NCI-H446 treated with DMSO at 0.1 percent for 48 hours (cell line): Measurements from ENCODE around the gene IL1RL2.

Experiments used
- DNase-seq: peaks from one replicate; lab custom pipeline; 2025; lab: John Stamatoyannopoulos, UW

The IL1RL2 gene

DNA sequence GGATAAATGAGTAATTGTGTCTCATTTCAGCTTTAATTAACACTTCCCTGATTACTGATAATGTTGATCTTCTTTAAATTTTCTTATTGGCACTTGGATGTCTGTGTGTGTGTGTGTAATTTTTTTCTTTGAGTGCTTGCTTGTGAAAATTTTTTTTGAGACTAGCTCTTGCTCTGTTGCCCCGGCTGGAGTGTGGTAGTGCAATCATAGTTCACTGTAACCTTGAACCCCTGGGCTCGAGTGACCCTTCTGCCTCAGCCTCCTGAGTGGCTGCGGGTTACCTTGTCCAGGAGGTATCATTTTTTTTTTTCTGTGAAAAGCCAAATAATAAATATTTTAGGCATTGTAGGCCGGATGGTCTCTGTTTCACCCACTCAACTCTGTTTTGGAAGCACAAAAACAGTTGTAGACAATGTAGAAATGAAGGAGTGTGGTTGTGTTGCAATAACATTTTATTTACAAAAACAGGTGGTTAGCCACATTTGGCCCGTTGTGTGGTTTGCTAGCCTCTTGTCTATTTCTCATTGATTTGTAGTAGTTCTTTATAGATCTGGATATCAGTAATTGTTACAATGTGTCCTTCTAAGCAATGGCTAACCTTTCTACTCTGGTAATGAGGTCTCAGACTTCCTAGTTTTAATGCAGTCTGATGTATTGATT lies 7.9 kb downstream of the IL1RL2 start:
- no peak for DNase-seq

DNA sequence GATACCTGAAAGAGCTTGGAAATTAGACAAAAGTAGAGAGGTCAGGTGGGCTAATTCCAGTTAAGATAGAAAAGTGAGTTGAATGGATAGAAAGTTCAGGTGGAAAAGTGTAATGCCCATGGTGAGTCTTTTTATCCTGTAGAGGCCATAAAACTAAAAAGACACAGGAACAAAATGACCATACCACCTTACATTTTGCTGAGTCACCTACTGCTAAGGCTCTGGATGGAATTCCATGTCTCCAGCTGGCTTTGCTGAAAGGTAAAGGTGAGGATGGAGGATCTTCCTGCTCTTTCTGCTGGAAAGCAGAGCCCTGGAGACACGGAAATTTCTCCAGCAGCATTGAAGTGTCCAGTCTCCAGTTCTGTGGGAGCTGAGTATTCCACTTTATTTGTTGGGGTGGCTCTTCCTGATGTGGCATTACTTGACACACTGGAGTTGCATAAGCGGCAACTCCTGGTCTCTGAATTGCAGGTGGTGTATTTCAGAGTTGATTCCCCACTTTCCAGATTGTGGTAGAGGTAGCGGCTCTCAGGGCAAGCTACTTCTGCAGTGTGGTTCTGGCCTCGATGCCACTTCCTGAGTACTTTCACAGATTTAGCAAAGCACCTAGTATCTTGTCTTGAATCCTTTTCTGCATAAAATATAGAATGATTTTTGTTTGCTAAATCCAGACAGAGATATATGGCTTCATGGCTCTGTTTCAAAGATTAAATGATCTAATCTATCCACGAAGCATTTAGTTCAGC lies 10.7 kb downstream of the IL1RL2 start:
- no peak for DNase-seq

DNA sequence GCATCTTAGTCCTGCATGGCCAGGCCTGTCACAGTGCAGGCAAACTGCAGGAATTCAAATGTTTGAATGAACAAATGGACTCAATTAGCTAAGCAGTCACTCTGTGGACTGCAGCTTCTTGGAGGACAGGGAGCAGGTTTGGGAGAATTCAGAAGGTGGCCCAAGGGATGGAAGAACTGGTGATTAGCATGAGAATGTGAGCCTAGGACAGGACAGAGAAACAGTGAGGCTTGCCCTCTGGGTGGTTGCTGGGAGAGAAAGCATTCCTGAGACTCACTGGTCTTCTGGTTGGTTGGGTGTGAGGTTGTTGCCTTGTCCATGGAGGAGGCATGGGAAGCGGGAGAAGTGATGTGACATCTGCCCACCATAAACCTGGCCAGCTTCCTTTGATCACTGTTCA lies 13.7 kb downstream of the IL1RL2 start:
- DNase-seq, result no peak

DNA sequence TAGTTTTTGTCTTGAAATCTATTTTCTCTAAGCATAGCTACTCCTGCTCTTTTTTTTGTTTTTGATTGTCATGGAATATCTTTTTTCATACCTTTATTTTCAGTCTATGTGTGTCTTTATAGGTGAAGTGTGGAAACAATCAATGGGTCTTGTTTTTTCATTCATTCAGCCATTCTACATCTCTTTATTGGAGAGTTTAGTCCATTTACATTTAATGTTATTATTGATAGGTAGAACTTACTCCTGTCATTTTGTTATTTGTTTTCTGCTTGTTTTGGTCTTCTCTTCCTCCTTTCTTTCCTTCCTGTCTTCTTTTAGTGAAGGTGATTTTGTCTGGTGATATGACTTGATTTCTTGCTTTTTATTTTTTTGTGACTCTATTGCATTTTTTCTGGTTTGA lies 17.8 kb downstream of the IL1RL2 start:
- DNase-seq, result no peak

DNA sequence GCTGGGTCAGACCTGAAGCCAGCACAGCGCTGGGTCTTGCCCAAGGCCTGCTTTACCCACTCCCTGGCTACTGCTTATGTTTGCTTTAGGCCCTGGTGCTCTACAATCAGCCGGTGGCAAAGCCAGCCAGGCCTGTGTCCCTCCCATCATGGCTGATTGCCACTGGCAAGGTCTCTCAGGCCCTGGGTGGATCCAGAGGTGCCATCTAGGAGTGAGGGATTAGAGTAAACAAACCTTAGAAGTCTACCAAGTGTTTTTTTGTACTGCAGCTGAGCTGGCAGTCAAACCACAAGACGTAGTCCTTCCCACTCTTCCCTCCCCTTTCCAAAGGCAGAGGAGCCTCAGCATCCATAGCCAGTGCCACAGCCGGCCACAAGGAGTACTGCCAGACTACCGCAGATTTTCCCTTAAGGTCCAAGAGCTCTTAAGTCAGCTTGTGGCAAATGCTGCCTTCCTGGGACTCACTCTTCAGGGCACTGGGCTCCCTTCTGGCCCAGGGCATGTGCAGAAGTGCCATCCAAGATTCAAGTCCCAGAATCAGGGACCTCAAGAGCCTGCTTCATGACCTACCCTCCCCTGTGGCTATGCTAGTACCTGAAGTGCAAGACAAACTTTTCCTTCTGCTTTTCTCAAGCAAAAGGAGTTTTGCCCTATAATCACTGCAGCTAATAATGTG lies 20.0 kb downstream of the IL1RL2 start:
- DNase-seq, result no peak

DNA sequence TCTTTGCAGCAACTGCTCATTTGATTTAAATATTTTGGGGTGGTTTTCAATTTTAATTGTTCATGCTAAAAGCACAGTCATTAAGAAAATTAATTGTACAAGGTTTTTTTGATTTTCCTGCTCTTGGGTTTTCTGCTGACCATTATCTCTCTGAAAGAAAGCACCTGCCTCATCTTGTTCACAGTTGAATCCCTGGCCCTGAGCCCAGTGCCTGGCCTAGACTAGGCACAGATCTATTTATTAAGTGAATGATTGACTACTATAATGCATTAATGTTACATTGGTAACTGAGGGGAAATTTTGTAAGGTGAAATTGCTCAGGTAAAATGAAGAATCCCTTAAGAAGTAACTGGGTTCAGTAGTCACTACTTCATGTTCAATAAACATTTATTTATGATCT lies 22.0 kb downstream of the IL1RL2 start:
- DNase-seq, result no peak

DNA sequence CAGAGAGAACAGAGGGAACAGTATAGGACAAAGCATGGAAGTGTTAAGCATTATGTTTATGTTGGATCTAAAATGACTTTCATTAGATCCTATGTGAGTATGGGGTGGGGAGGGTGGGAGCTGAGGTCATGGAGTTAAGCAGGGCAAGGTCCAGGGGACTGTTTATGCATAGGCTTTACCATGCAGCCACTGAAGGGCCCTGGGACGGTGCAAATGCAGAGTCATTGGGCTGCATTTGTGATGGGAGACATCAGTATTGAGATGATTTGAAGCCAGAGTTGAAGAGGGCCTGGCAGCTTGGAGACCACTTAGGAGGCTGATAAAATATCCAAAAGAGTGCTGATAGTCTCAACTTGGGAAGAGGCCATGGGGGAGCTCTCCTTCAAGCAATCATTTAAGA lies 22.7 kb downstream of the IL1RL2 start:
- no peak for DNase-seq

DNA sequence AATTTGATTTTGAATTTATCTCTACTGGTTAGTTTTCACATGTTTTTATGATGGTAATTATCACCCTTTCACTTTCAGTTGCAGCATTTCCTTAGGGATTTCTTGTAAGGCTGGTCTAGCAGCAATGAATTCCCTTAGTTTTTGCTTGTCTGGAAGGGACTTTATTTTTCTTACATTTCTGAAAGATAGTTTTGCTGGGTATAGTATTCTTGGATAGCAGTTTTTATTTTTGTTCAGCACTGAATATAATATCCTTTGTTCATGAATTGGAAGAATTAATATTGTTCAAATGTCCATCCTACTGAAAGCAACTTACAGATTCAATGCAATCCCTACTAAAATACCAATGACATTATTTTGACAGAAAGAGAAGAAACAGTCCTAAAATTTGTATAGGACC lies 30.2 kb downstream of the IL1RL2 start:
- no peak for DNase-seq

DNA sequence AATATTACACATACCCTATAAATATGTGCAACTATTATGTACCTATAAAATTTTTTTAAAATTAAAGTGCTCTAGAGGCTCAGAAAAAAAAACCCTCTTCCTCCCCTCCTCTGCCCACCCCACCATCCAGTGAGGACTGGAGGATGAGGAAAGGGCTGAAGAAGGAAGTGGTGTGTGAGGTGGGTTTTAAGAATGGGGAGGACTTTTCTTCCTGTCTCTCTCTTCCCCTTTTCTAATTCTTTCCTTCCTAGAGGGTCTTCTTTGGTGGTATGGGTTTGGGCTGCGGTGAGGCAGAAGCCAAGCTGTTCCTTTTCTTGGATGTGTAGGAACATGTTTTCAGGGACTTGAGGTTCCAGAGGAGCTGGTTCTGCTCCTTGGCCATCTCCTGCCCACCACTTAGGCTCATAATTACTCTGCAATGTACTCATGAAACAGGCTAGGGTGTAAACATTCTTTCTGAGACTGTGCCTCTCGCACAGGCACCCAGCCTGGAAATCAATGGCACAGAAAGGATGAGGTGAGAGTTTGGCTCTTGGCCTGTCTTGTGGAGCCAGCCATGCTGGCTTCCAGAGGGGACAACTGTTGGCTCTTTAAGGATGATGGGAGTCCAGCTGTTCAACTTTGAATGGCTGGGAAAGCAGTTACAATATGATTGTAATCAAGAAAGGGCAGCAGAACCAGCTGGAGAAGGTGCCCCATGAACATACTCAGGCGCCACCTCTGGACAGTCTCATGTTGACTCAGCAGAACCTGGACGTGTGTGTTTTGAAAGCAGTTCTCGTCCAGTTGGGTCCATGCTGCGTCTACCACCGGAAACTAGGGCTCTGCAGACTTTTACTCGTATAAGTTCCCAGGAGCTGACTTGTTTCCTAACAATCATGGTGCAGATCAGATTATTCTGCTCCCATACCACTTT lies 38.3 kb downstream of the IL1RL2 start:
- no peak for DNase-seq

DNA sequence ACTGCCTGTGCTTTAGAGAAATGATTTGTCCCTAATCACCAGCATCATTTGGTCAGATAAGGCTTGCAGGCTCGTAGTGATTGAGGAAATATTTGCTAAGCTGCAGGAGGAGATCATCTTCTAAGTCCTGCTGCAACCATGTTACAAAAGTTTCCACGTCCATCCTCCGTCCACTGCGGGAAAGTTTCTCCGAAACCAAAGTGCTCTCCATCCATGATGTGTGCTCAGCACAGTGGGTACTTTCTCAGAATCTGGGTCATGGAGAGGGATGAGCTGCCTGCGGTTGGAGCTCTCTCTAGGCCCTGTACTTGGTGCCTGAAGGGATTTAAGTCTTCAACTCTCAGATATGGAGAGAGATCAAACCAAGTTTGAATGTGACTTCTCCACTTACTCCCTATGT lies 39.3 kb downstream of the IL1RL2 start:
- no peak for DNase-seq

DNA sequence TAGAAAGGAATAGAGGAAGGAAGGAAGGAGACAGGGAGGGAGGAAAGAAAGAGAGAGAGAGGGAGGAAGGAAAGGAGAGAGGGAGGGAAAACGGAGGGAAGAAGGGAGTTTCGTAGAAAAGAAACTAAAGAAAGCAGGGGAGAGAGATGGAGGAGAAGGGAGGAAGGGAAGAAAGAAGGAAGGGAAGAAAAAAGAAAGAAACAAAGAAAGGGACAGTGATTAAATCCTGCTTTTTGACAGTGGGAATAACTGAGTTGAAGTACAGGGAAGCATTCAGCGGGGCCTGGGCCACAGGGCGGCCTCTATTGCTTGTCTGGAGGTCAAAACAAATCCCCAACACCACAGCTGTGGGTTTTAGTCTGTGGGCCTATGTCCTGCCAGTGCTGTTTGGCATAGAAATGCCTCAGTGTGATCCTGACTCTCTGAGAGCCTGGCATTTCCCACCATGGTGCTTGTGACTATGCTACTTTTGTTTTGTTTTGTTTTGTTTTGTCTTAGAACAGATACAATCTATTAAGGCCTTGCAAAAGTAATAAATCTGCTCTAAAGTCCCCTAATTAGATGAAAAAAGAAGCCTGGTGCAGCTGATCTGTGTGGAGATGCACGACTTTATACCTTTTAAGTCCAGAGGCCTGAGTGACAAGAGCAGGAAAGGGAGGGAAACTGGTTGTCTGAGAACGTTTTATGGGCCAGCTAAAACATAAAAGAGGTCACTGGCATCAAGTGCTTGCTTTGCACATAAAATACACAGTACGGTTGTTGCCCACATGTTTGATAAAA lies 40.0 kb downstream of the IL1RL2 start:
- no peak for DNase-seq

DNA sequence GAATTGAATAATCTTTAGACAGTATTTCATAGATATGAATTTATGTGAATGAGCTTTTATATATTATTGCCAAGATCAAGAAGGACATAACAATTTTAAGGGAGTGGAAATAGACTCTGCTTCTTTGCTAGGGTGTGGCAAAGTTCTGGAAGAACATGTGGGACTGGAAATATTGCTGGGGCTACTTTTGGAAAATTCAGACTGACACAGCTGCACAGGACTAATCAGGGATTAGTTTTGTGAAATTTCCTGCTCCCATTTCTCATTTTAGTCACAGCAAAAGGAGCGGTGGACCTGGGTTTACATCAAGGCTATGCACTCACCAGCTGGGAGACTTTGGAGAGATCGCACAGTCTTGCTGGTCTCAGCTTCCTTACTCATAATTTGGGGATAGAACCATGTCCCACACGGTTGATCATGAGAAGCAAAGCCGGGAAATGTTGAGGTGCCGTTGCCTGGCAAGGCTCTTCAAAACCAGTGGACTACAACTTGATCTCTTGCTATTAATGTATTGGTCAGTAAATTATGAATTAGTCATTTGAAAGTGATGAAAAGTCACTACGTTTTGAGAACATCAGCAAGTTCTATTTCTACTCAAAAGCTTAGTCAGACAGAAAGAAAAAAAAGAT lies 42.4 kb downstream of the IL1RL2 start:
- no peak for DNase-seq

DNA sequence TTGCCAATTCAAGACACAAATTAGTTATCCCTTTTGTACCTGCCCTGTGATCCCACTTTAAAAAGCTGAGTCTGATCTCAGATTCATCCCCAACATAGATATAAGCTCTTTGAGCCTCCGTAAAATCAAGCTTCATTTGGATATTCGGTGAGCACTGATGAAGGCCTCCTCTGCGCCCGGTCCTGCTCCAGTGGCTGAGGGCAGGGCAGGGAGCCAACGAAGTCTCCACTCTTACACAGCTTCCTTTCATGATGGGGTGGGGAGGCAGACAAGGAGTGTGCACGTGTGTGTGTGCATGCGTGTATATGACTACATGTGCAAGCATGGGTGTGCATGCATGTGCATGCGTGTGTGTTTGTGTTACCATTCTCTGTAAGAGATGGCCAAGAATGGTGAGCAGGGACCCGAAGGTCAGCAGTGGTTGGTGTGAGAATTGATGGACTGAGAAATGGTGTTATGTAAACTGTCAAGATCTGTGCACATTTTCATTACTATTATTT lies 43.6 kb downstream of the IL1RL2 start:
- DNase-seq, result no peak

DNA sequence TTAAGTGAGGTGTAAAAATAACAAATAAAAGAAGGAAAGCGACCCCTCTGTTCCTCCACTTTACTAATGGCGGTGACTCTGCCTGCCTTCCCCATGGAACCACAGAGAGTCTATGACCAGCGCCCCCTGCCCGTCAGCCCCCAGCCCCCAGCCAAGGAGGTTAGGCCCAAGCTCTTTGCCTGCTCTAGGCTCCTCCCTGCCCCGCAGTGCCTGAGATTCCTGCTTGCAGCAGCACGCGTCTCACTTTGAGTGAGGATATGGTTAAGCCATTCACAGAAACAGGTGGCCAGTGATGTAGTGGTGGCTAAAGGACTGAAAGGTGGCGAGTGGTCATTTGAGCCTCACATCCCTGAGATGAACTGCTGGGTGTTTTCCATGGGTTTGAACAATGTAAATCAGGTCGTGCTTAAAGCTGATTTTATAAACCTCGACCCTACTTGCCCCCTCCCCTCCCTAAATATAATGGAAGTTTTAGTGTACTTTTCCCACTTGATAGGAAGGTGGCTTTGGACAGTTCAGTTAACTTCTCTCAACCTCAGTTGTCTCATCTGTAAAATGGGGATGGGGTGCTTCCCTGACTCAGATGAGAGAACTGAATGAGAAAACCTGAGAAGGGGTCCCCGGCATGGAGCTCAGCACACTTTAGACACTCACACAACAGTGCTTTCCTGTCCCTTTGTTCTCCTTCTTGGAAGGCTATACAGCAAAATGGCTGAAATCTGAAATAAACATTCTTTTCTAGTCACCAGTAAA lies 46.5 kb downstream of the IL1RL2 start:
- DNase-seq, result no peak

DNA sequence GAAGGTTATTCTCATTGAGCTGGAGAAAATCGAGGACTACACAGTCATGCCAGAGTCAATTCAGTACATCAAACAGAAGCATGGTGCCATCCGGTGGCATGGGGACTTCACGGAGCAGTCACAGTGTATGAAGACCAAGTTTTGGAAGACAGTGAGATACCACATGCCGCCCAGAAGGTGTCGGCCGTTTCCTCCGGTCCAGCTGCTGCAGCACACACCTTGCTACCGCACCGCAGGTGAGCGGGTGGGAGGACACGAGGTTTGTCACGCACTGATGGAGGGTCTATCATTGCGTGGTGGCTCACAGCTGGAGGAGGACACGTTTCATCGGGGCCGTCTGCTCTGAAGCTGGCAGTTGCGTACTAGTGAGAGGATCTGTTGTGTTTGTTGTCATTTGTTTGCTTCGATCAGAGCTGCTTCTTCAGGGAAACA lies 48.2 kb downstream of the IL1RL2 start:
- DNase-seq, result no peak

DNA sequence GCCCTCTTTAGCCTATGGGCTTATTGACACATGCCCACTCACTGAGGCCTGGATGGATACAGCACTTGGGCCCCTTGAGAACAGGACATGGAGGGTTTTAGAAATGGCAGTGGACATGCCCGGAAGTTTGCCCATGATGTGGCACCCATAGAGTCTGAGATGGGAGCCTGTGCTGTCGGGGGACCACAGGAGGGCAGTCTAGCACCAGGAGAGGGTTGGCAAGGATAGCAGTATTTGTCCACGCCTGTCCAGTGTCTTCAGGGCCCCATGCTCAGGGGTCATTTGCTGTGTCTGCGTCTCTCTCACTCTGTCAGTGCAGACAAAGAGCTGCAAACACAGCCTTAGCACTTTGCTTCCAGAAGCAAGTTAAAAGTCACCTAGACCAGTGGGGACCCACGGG lies 48.7 kb downstream of the IL1RL2 start:
- no peak for DNase-seq

DNA sequence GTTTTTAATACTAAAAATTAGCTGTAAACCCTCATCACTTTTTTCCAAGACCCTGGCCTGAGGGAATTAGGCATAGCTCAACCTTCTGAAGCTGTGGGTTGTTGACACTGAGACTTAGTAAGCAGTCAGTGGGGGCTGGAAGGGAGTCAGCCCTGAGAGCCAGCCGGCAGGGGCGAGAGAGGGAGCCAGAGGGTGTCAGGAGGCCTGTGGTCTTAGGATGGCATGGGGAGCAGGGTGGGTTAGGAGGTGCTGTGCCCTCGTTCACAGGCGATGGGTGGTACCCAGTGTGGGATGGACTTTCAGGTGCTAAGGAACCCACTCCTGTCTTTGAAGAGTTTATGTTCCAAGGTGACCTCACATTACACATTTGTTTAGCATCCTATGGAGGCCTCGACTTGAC lies 49.3 kb downstream of the IL1RL2 start:
- DNase-seq, result no peak

DNA sequence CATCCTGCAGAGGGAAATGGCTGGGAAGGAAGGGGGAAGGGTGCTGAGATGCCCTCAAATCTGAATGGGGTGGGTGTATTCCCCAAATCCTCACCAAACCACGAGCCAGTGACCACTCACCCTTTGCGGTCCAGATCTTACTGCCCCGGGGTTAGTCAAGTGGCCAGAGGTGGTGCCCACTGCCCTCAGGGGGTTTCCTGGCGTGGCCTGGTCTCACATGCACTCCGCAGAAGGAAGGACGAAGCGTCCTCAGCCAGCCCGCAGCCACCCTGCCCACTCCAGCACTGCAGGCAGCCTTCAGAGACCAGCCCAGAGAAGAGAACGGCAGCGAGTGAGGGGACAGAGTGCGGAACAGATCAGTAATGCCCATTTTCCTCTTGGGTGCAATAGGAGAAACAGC lies 50.4 kb downstream of the IL1RL2 start:
- no peak for DNase-seq

DNA sequence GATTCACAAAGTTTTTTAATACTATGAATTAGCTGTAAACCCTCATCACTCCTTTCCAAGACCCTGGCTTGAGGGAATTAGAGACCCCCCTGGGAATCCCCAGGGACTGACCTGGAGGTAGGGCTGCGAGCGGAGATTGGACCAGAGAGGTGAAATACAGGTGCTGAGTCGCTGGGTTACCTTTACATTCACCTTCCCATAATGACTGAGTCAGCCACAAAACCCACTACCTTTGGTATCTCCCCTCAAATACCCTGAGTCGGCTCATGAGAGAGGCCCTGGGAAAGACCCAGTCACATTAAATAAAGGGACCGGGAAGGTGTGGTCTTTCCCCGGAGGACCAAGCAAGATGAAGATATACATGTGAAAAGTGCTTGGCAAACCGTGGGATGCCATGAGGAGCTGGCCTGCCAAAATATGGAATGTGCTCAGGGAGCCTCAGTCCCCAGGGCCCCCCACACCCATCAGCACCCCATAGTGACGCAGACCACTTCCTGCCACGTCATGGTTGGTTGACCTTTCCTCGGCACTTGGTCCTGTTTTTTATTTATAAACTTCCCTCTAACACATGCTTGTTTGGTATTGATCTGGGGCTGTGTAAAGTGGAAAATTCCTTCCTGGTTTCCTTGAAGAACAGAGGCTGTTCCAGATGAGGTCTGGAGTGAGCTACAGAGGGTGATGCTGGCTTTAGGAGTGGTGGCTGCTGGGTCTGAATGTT lies 51.4 kb downstream of the IL1RL2 start:
- no peak for DNase-seq
